ENCODE measurements around the gene KIF1B.

Gene KIF1B

GRCh38 chr1:10271869-10272268 is 61.5 kb downstream of the KIF1B start:
- in situ Hi-C loops (cut with HindIII; ENCODE audit: low sequenced_read_pairs): no loop called here

- in situ Hi-C loops (cut with HindIII; ENCODE audit: low sequenced_read_pairs): no loop called here
Observed at GRCh38 chr1:10272274-10272673, 61.9 kb downstream of the KIF1B start.

GRCh38 chr1:10278880-10279279 is 68.5 kb downstream of the KIF1B start:
- in situ Hi-C loops (cut with HindIII; ENCODE audit: low sequenced_read_pairs): no loop called here

- in situ Hi-C loops (cut with HindIII; ENCODE audit: low sequenced_read_pairs): no loop called here
Observed at GRCh38 chr1:10280439-10281350, 70.3 kb downstream of the KIF1B start.

GRCh38 chr1:10283318-10283984 is 73.1 kb downstream of the KIF1B start:
- in situ Hi-C loops (cut with HindIII; ENCODE audit: low sequenced_read_pairs): no loop called here

GRCh38 chr1:10286244-10286643 is 75.9 kb downstream of the KIF1B start:
- in situ Hi-C loops (cut with HindIII; ENCODE audit: low sequenced_read_pairs): no loop called here

- in situ Hi-C loops (cut with HindIII; ENCODE audit: low sequenced_read_pairs): no loop called here
Observed at GRCh38 chr1:10287023-10287645, 76.8 kb downstream of the KIF1B start.

- in situ Hi-C loops (cut with HindIII; ENCODE audit: low sequenced_read_pairs): no loop called here
Observed at GRCh38 chr1:10288029-10288615, 77.8 kb downstream of the KIF1B start.

GRCh38 chr1:10291705-10292104 is 81.3 kb downstream of the KIF1B start:
- in situ Hi-C loops (cut with HindIII; ENCODE audit: low sequenced_read_pairs): no loop called here

- in situ Hi-C loops (cut with HindIII; ENCODE audit: low sequenced_read_pairs): no loop called here
Observed at GRCh38 chr1:10292188-10292587, 81.8 kb downstream of the KIF1B start.

- in situ Hi-C loops (cut with HindIII; ENCODE audit: low sequenced_read_pairs): no loop called here
Observed at GRCh38 chr1:10295481-10296085, 85.2 kb downstream of the KIF1B start.

GRCh38 chr1:10299151-10299550 is 88.8 kb downstream of the KIF1B start:
- in situ Hi-C loops (cut with HindIII; ENCODE audit: low sequenced_read_pairs): no loop called here

GRCh38 chr1:10302416-10302815 is 92.0 kb downstream of the KIF1B start:
- in situ Hi-C loops (cut with HindIII; ENCODE audit: low sequenced_read_pairs): no loop called here

GRCh38 chr1:10304295-10304694 is 93.9 kb downstream of the KIF1B start:
- in situ Hi-C loops (cut with HindIII; ENCODE audit: low sequenced_read_pairs): no loop called here

GRCh38 chr1:10306435-10306834 is 96.1 kb downstream of the KIF1B start:
- in situ Hi-C loops (cut with HindIII; ENCODE audit: low sequenced_read_pairs): no loop called here

- in situ Hi-C loops (cut with HindIII; ENCODE audit: low sequenced_read_pairs): no loop called here
Observed at GRCh38 chr1:10308001-10308400, 97.6 kb downstream of the KIF1B start.

- in situ Hi-C loops (cut with HindIII; ENCODE audit: low sequenced_read_pairs): no loop called here
Observed at GRCh38 chr1:10309243-10310011, 99.1 kb downstream of the KIF1B start.

- in situ Hi-C loops (cut with HindIII; ENCODE audit: low sequenced_read_pairs): no loop called here
Observed at GRCh38 chr1:10316752-10317151, 106.4 kb downstream of the KIF1B start.

- in situ Hi-C loops (cut with HindIII; ENCODE audit: low sequenced_read_pairs): no loop called here
Observed at GRCh38 chr1:10319750-10320149, 109.4 kb downstream of the KIF1B start.

GRCh38 chr1:10320336-10320735 is 110.0 kb downstream of the KIF1B start:
- in situ Hi-C loops (cut with HindIII; ENCODE audit: low sequenced_read_pairs): no loop called here
